ENCODE measurements around the gene STARD13.

DNA sequence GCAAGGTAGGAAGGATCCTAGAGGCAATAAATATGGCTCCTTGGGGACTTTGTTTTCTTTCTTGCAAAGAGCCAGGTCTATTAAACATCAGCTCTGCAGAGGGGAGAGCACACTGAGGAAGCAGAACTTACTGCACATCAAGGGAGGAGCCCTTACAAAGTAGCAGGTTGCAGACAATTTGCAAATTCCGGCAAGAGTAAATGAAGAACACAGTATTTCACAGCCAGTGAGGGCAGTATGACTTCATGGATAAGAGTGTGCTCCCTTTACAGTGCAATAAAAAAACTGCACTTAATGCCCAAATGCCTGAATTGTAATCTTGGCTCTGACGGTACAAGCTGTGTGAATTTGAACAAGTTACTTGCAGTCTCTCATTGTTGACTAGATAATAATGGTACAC, 75.5 kb downstream of the STARD13 start:
- TF ChIP-seq EZH2 (IDR thresholded peaks at IDR 0.05; ENCODE audit: borderline replicate concordance, insufficient read depth, low read depth, low read length, poor library complexity, severe bottlenecking) = no peak
- TF ChIP-seq, protein P1, sequence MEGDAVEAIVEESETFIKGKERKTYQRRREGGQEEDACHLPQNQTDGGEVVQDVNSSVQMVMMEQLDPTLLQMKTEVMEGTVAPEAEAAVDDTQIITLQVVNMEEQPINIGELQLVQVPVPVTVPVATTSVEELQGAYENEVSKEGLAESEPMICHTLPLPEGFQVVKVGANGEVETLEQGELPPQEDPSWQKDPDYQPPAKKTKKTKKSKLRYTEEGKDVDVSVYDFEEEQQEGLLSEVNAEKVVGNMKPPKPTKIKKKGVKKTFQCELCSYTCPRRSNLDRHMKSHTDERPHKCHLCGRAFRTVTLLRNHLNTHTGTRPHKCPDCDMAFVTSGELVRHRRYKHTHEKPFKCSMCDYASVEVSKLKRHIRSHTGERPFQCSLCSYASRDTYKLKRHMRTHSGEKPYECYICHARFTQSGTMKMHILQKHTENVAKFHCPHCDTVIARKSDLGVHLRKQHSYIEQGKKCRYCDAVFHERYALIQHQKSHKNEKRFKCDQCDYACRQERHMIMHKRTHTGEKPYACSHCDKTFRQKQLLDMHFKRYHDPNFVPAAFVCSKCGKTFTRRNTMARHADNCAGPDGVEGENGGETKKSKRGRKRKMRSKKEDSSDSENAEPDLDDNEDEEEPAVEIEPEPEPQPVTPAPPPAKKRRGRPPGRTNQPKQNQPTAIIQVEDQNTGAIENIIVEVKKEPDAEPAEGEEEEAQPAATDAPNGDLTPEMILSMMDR (IDR thresholded peaks at IDR 0.05) = no peak

All from B cell (primary cell).